NCI-H187 (cell line): ENCODE results near the gene TEX2.
A peak's percentile ranks its signal among the peaks of the same experiment; 100 is the strongest.
"Not testable (repeated sequence)": the region's sequence is repeated elsewhere in the genome, so short reads cannot be mapped to it uniquely, and the experiment has no call there.

Experiments used
- DNase-seq, 2 experiments: peaks; one replicate each; lab custom pipeline; 2025; lab: John Stamatoyannopoulos, UW

The TEX2 gene

DNA sequence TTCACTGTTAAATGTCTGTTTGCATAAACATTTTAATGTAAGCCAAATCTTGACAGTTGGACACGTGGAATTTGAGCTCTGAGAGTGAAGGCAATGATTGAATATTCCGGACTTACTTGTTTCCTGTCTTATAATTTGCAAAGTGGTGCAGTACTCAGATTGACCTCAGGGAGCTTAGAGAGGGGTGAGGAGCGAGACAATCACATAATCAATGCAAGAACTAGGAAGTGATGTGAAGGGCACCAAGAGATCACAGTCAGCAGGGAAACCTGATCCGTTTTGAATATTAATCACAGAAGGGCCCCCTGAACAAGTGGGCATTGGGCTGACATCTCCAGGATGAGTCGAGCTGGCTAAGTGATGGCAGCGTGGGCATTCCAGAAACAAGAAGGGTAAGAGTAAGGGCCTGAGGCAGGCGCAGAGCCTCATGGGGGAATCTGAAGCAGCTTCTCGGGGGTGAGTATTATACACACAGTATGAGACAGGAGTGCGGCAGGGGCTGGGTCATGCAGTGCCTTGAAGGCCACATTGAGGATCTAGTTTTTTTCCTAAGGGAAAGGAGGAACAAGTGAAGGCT is 26.1 kb downstream of the TEX2 start:
- no peak for DNase-seq

DNA sequence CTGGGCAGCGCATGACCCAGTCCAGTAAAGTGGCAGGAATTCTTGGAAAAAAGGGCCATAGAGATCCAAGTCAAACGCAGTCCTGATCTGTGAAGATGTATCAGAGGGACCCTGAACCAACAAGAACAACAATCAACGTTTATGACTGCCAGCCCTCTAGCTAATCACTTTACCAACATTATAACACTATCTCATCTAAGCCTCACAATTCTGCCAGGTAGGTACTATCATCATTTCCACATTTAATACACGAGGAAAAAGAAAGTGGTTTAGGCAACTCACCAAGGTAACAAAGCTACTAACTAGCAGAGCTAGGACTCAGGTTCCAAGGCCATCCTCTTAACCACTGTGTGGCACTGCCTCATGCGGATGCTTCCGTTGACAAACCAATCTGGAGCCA is 28.1 kb downstream of the TEX2 start:
- no peak for DNase-seq

DNA sequence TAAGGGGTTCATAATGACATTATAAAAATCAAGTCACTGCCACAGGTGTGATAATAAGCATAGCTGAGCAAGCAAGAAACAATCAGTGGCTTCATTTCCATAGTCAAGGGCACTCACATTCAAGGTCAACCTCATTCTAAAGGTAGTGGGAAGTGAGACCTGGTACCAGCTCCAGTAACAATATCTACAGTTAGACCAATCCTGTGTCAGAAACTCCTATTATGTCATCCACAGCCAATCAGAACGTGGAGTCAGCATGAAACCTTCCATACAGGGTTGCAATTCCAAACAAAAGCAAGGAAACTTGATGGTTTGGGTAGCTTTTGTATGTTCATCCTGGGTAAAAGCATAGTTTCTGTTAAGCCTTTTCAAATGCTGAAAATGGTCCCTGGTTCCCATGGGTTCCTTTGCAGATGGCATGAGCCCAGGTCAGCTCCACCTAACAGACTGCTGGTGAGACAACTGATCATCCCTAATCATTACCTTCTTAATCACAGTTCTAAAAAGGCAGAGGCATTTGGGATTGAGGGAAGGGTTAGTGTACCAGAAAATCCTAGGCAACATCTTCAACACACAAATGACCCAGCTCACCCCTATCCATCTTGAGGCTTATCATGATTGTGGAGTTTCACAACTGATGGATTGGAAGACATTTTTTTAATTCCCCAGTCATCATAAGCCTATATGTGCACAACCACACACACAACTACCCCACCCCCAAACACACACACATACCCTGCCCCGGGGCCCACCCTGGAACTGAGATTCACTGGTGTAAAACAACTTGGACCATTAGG is 30.4 kb downstream of the TEX2 start:
- no peak for DNase-seq

DNA sequence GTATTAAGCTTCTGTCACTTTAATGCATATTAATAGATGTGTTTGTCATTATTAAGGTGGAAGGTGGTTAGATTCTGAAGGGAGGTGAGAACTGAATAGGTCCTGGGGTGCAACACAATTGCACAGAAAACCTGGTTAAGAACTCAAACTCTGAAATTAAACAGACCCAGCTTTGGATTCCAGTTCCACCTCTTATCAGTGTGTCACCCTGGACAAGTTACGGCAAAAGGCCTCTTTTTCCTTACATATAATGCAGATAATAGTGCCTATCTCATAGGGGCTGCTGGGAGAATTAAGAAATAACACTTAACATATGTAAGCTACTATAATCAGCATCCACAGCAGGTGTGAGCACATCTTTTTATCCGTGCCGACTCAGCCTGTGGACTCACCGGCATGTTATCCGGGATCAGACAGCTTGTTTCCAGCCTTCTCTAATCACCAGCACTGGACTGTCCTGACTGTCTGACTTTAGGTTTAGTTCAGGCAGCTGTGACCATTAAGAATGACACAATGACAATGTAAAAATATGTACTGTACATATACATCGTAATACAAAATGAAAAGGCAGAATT is 31.4 kb downstream of the TEX2 start:
- DNase-seq = no peak

DNA sequence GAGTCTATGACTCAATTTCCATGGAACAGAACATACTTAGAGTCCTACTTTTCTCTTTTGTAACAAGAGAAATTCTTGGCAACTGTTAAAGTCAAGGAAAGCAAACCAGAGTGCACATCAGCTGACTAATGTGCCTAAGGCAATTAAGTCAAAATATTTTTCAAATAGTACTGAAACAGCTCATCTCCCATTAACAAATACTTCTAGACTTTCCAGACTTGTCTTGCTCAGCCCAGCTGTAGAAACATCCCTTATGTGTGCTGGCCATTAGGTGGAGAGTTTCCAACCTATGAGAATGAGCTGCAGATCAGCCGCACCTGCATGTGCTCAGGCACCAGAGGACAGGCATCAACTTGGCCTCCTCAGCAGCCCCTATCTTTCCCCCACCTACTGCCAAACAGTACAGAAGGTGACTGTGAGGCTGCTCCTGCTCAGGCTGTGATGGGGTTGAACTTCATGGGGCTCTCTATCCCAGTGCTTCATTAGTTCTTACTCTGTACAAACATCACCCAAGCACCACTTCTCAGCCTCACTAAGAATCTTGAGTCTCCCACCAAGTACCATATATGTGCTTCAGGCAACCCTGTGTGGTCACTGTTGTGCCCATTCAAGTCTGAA is 32.2 kb downstream of the TEX2 start:
- DNase-seq = no peak

DNA sequence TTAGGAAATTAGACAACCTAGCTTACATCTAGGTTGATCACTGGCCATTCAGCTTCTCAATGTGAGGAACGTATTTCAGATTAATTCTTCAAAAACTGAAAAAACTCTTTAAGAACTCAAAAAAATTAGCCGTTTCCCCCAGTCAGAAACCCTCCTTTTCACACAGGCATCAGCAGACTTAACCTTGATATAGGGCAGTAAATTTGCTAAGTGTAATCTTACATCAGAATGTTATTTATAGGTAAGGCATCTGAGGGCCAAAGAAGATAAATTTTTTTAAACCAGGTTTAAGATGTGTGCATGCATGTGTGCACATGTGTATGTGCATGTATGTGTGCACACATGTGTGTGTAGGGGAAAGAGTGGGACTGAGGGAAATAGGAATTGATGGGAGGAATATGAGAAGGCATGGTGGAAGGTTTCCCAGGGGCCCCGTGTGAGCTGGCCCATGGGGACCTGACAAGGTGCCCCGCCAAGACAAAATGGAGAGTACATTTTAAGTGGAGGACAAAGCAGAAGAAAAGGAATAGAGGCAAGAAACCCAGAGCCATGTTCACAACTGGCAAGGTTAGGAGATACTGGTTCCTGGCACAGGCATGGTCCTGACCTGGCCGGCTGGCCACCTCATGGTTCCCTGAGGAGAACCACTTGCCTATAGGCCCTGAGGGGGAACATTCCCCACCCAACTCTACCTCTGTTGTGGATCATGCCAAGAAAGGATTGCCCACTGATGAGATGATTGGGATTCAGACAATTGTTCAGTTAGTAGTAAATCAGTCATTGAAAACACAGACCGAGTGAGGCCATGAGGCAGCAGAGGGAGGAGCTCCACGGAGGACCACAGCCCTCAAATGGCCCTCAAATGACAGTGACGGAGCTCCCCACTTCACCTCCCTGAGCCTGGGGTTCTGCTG is 33.0 kb downstream of the TEX2 start:
- no peak for DNase-seq

DNA sequence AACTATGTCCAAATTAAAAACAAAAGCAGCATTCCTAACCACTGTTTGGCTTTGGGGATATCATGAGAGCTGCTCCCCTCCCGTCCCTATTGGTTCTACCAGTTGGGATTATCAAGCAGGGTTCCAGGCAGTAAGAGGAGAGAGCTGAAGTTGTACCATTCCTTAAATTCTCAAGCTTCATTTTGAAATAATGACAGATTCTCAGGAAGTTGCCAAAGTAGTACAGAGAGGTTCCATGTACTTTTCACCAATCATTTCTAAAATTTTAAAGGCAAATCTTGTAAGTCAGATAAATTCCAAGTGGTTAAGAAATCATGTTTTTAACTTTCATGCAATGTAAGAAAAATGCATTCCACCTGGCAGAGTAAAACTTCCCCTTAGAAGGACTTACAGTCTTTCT is 36.9 kb downstream of the TEX2 start:
- no peak for DNase-seq

DNA sequence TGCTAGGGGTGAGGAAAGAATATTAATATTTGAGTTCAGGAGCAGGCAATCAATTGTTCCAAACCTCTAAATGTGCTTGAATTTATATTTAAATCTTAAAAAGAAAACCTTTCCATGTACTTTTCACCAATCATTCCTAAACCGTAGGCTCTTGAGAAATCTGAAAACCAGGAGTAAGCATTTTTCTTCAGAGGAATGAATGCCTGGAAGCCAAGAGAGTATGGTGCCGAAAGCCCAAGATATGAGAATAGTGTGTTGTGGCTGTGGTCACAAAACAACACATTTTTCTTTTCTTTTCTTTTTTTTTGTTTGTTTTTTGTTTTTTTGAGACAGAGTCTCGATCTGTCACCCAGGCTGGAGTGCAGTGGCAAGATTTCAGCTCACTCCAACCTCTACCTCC is 37.6 kb downstream of the TEX2 start:
- no peak for DNase-seq

DNA sequence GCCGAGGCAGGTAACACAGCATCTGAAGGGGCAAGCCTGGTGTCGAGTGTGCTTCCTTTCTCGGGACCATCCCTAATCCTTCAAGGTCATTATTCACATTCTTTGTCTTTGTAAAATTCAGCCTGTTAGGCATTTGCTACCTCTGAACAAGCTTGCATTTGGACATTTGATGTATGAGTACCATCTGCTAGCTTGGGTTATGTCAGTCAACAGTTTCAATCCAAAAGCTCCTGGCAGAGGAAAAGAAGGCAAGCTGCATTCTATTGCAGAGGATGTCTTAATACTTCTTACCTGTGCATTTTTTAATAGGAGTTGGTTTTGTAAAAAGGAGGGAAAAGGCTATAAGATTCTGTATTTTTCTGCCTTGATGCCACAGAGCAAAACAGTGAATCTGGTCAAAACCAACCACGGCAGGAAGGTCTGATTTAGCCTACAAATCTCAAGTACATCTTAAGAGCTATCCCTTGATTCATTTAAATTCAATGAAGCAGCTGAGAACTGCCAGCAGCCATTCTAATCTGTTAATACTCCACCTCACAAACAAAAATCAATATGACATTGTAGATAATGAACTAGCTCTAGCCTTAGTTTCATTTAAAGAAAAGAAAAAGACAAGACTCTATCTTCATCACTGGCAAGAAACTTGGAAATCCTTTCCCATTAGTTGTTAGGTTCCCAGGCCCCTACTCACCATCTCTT is 39.0 kb downstream of the TEX2 start:
- peak in 1 of 2 experiments; percentile 9 for DNase-seq

DNA sequence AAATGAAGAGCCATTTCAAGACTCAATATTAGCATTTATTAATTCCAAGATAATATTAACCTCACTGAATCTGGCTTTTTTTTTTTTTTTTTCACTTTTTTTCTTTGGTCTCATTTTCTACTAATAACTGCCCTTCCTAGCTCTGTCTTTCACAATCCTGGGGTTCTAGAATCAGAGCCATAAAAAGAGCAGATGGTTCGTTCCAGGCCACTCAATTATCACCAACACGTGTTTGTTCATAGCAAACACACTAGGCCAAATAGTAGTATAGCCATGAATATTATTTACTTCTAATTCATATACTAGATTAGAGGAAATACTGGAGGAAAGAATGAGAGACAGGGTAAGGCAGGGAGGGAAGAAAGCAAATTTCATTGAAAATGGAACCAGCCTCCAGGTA is 39.8 kb downstream of the TEX2 start:
- no peak for DNase-seq

DNA sequence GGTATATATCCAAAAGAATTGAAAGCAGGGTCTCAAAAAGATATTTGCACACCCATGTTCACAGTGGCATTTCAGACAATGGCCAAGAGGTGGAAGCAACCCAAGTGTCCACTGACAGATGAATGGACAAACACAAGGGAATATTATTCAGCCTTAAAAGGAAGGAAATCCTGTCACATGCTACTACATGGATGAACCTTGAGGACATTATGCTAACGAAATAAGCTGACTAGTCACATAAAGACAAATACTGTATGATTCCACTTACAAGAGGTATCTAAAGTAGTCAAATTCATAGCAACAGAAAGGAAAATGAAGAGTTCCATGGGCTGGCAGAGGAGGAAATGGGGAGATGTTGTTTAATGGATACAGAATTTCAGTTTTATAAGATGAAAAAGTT is 41.4 kb downstream of the TEX2 start:
- no peak for DNase-seq

DNA sequence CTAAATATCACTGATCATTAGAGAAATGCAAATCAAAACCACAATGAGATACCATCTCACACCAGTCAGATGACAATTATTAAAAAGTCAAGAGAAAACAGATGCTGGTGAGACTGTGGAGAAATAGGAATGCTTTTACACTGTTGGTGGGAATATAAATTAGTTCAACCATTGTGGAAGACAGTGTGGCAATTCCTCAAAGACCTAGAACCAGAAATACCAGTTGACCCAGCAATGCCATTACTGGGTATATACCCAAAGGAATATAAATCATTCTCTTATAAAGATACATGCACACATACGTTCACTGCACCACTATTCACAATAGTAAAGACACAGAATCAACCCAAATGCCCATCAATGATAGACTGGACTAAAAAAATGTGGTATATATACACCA is 42.5 kb downstream of the TEX2 start:
- DNase-seq = not testable (repeated sequence)

DNA sequence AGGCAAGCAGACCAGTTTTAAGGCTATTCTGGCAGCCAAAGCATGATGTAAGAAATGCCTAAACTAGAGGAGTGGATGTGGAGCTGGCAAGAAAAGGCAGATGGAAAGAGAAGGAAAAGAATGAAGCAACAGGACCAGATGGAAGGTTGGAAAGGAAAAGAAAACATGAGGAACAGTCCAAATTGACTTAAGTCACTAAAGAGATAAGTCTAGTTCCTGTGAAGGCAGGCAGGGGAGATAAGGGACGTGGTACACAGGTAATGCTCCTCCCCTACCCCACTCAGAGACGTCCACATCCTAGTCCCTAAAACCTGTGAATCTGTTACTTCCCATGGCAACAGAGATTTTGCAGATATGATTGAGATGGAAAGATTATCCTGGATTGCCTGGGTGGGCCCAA is 43.5 kb downstream of the TEX2 start:
- DNase-seq = no peak

DNA sequence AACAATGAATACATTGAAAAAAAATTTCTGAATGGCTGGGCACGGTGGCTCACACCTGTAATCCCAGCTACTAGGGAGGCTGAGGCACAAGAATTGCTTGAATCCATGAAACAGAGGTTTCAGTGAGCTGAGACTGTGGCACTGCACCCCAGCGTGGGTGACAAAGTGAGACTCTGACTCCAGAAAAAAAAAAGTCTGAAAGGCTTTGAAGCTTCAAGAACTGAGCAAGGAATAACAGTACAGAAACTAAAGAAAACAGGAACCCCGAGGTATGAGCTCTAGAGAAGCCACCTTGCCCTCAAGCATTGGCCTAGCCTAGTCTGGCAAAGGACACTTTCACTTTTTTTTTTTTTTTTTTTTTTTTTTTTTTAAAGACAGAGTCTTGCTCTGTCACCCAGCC is 45.0 kb downstream of the TEX2 start:
- no peak for DNase-seq

DNA sequence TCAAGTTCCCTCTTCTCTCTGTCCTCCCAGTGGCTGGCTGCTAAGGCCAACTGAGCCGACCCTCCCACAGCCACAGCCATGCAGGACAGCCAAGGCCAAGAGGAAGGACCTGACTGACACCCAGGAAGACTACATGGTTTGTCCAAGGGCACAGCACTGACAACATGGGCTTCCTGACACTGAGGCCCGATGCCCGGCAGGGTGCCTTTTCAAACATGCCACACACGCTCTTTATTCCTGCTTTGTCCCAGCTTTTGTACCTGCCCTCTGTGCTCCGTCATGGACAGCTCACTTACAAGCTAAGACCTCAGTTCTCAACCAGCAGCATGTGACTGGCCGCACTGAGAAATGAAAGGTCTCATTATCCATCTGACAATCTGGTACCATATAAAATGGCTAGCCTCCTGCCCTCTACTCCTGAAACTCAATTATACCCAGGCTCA is 45.8 kb downstream of the TEX2 start:
- no peak for DNase-seq

DNA sequence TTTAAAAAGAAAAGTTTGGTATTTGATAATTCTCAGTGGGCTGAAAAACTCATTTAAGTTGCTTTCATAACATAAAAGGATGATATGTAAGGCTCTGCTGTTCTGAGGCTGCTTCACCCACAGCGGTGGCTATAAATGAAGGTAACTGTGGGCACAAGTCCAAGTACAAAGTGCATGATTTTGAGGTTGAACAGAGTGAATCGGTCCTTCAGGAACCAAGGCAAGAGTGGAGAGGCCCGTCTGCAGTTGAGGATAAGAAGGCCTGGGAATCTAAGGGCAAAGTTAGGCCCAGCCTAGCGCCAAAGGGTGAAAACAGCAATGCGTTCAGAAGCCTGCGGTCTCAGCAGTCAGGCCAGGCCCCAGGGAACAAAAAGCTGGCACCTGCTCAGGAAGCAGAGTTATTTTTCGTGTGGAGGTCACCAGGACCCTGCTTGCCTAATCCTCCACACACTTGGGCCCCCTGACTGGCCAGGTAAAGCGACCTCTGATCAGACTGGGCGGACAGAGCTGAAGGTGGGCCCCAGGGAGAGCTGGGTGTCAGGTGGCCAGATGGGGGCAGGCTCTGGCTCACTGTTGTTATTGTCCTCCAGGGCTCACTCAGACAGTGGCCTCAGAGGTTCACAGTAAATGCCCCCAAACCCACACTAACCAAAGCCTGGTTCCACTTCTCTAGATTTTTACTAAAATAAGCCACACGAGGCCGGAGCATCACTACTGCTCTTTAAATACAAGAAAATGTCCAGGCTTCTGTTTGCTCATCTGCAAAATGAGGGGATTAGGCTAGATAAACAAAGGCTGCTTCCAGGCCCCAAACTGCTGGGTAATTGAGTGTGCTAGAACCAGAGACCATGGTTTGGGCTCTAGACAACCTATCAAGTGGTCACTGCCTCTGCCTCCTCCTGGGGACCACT is 46.5 kb downstream of the TEX2 start:
- no peak for DNase-seq

DNA sequence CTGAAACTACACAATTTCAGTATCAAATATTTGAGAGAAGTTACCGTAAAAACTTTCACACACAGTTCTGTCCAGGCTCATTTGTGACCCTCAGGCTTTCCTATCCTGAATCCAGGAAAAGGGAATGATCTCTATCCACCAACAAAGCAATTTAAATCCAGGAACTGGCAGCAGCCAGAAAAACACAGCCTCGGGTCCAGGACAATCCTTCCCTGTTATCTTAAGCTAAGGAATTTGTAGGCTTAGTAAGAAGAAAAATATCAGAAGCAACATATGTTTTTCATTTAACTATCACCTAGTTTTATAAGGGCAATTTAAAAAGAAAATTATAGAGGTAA is 47.1 kb downstream of the TEX2 start:
- DNase-seq = no peak

DNA sequence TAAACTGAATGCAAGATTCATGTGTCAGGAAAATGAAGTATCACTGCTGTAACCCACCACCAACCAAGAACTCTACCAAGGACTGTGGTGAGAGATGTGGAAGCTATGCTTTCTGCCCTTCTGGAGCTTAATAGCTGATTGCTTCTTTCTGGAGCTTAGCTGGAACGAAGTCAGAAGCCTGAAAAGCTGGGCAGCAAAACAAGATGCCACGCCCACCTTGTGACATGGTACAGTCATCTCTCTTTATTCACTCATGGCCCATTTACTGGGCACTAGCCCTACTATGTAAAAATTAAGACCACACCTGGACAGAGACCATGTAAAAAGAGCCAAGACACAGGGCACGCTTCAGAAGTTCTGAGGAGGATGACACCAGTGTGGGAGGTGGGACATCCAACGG is 48.1 kb downstream of the TEX2 start:
- DNase-seq = no peak

DNA sequence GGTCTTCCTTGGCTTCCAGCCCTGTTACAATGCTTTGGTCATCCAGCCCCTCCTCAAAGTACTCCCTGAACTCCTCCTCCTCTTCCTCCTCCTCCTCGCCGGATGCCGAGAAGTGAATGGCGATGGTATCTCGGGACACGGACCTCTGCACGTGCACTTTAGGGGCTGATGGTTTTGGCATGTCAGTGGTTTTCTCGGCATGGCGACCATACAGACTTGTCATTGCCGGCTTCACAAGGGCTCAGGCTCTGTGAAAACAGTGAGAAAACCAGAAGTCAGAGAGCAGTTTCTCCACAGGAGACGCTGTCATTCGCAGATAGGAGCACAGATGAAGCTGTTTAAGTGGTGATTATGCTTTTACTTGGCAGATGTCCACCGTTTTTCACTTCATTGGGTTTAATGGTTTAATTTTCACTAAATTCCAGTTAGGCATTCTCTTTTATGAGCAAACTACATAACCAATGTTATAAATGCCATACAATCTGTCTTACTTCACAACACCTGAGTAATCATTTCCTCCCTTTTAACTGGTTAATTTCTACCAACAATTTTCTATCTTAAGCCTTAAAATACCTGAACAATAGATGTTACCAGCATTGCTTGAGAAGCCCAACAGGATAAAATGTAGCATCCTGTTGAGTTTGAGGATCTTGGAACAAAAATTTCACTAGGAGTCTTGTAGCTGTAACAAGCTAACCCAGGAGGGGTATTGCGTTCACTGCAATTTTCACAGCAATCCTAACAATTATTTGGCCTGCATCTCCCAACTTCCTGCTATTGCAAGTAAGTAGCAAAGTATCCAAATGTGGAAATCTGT is 48.9 kb downstream of the TEX2 start:
- DNase-seq = no peak

DNA sequence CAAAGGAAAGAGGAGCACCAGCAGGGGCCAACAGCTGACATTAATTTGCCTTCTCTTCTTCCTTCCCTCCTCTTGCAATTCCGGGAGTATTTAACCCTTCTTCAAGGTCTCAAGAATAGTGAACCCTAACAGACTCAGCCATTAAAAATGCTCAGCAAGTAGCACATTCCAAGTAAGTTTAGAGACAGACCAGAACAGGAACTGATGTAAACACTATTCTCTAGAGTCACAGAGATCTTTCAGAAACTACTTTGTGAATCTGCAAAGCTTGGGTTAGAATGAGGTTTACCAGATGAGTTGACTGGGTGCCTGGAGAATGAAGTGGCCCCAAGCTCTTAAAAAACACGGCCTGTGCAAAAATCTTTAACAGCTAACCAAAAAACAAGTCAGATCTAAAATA is 50.9 kb downstream of the TEX2 start:
- no peak for DNase-seq
